ENCODE results near the gene LRBA. TPM values are rescaled to one million over a fixed set of nuclear protein-coding genes. Genes with fewer than 3 reads are reported as not detected.

The LRBA gene
- total RNA-seq, 1 experiment from 2014 or later, result 55.3 TPM

- H3K27me3 ChIP-seq (ENCODE audit: insufficient read depth, low read length), result no peaks in the 10 kb centered on the region
- no peak overlapping the region for H4K8ac ChIP-seq (replicated peaks; ENCODE audit: insufficient read length, low read depth, low read length)
- H3K4ac ChIP-seq (ENCODE audit: low read depth, low read length), result no peak overlapping the region
- no peak overlapping the region for H2BK15ac ChIP-seq (ENCODE audit: low read depth, low read length)
- H2AFZ ChIP-seq (ENCODE audit: low read length), result no peak overlapping the region
- H3K9me3 ChIP-seq (ENCODE audit: control insufficient read depth, low read depth, low read length), result no peaks in the 10 kb centered on the region
- no peak overlapping the region for H3K56ac ChIP-seq (ENCODE audit: insufficient read length, low read depth, low read length)
- H3K23me2 ChIP-seq (ENCODE audit: insufficient read length, low read depth, low read length, poor library complexity, severe bottlenecking), result no peaks in the 10 kb centered on the region
- H2BK20ac ChIP-seq (ENCODE audit: low read depth, low read length, poor library complexity, severe bottlenecking), result no peak overlapping the region
- H3K4me1 ChIP-seq (ENCODE audit: insufficient read depth, low read length), result no peaks in the 10 kb centered on the region
- no peak overlapping the region for H3K9ac ChIP-seq (ENCODE audit: extremely low read depth, insufficient read length, low read length)
- H4K91ac ChIP-seq (ENCODE audit: insufficient read length, low read depth, low read length), result no peak overlapping the region
- H3K79me2 ChIP-seq (ENCODE audit: insufficient read depth, low read length), result no peaks in the 10 kb centered on the region
- no peaks in the 10 kb centered on the region for H4K20me1 ChIP-seq (ENCODE audit: control insufficient read depth, insufficient read depth, insufficient read length)
- H3K27ac Mint-ChIP-seq, result no peak overlapping the region
- H3K4me1 Mint-ChIP-seq, result 0 out of 4 replicates have a peak, but pooled peaks cover 0 to 3% of the 10 kb centered on the region in 2 experiments
- no peaks in the 10 kb centered on the region for H3K9me3 Mint-ChIP-seq
- no peaks in the 10 kb centered on the region for H3K27me3 Mint-ChIP-seq (ENCODE audit: low read depth)
- H2BK12ac ChIP-seq (ENCODE audit: insufficient read length, low read depth, low read length), result no peak overlapping the region
- no peak overlapping the region for H3K4me3 Mint-ChIP-seq
- no peak overlapping the region for H4K5ac ChIP-seq (ENCODE audit: insufficient read length, low read depth, low read length)
- no peak overlapping the region for H3K14ac ChIP-seq (ENCODE audit: insufficient read depth, low read length)
- no peak overlapping the region for H3K18ac ChIP-seq (ENCODE audit: insufficient read length, low read depth, low read length)
- H3K4me2 ChIP-seq (ENCODE audit: insufficient read depth, insufficient read length, low read length), result no peak overlapping the region
- no peak overlapping the region for H2AK5ac ChIP-seq (ENCODE audit: insufficient read length, low read length)
- no peaks in the 10 kb centered on the region for H3K36me3 Mint-ChIP-seq (ENCODE audit: insufficient read depth in 1 of 3, low read depth in 3 of 3)
- DNase-seq, result no peak
- no peak overlapping the region for H3K27ac ChIP-seq (ENCODE audit: insufficient read length, low read depth, low read length)
- no peak overlapping the region for H3T11ph ChIP-seq (ENCODE audit: low read length)
- TF ChIP-seq CTCF (conservative IDR thresholded peaks at IDR 0.05), result no peak
- no peak overlapping the region for H2BK5ac ChIP-seq (ENCODE audit: insufficient read length, low read length)
- H3K79me1 ChIP-seq (ENCODE audit: insufficient read depth, low read depth, low read length, poor library complexity, severe bottlenecking), result no peaks in the 10 kb centered on the region
- no peak overlapping the region for H2BK120ac ChIP-seq (ENCODE audit: low read depth, low read length, poor library complexity, severe bottlenecking)
- no peak overlapping the region for H3K23ac ChIP-seq (ENCODE audit: insufficient read length, low read depth, low read length)
Measured at GRCh38 chr4:150332086-150332485, 683.0 kb downstream of the LRBA start.
